ENCODE data around the gene PPP1R17.

Gene PPP1R17

GRCh38 chr7:31751726-31752125 lies 64.7 kb downstream of the PPP1R17 start:
- TF ChIP-seq CTCF (conservative IDR thresholded peaks at IDR 0.05) = no peak
- H3K27ac ChIP-seq = no peak overlapping the region

Measured in VCaP (cell line).